Fibroblast of skin of scalp (primary cell): ENCODE measurements around the gene TPRN.

Experiments used
- DNase-seq: peaks from one replicate; pipeline ENCODE4 v3.0.0-alpha.2; 2013

TPRN gene

DNA sequence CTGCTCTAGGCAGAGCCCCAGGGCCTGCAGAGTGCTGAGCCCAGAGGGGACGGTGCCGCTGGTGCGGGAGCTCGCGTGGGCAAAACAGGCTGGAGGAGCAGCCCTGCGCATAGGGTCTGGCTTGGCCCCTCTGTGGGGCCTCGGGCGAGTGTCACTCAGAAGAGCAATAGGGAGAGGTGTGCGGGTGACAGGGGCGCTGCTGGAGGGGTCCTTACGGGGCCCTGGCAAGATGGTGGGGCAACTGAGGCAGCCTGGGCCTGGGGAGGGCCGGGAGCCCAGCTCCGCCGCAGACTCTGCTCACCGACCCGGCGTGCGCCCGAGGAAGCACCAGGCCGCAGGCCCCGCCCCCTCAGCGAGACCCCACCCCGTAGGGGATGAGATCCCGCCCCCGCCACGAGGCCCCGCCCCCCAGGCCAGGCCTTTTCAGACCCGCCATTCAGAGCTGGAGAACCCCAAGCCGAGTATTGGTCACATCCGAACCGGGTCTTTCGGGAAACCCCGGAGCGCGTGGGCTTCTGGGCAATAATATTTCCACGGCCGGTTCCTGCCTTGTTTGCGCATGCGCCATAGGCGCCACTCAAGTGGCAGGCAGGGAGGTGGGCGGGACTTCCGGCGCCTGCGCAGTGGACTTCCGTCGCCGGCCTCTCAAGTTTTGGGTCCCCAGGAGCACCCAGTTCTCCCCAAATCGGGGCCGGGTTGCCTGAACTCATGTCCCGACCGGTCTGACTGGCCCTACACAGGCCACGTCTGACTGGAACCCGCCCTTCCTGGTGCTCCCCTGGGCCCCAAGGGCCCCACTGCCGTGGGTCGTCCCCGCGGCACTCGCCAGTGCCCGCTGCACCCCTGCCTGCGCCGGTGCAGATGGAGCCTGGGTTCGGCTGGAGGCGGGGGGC, 22.8 kb upstream of the TPRN start:
- DNase-seq: peak; percentile 99

DNA sequence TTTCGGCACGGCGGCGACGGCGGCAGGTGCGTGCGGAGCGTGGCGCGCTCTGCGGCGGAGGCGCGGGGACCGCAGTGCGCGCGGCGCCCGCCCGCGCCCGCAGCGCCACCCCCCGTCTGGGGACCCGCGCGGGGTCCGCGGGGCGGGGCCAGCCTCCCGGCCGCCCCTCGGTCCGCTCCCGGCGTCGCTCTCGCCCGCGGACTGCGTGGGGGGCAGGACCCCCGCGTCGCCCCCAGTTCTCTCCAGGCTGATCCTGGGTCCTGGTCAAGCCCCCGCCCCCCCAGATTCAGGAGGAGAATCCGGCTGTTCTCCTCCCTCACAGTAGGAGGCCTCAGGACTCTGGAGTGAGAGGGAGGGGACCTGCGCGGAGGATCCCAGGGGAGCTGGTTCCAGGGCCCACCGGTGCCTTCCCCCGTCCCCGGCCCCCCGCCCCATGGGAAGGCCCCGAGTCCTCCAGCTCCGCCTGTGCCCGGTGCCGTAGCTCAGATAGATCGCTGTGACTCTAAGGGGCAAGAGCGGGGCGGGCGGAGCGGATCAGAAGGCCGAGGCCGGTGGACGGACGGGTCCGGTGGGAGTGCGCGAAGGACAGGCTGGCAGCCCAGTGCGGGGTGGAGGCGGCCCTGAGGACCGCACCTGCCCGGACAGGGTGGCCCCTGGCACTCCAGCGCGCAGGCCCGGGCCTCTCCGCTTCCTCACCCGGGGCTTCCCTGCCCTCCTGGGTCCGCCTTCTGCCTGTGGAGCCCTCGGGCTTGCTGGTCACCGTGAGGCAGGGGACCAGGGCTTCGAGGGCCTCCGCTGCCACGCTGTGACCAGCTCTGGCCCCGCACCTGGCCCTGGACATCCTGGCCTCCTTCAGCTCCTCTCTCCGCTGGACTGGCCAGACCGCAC, 21.9 kb upstream of the TPRN start, which contains the start of gene RNF208:
TSS of gene RNF208 (minus strand) at position 51 of the 888 bp plus-strand sequence. CDS start 1,028 bp downstream, outside the sequence.
- no peak for DNase-seq

DNA sequence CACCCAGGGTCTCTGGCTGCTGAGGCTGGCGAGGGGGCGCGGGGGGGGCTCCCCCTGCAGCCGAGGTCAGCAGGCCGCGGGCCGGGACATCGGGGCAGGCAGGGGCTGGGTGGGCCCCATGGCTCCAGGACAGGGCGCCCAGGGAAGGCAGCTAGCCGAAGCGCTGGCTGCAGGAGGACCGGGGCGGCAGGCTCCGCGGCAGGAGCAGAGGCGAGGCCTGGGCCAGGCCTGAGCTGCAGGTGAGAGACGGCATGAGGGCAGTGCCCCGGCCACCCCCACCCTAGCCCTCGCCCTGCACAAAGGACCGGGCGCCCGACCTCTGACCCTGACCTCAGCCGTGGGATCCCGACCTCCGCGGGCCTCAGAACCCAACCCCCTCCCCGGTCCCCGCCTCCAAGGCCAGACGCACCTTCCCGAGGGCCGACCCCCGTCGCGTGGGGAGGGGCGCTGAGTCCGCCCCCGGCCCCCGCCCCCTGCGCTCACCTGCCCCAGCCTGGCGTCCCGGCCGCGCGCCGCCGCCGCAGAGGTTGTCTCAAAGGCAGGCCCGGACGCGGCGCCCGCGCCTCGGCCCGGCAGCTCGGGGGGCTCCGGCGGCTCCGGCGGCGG, 21.1 kb upstream of the TPRN start:
- DNase-seq: no peak

DNA sequence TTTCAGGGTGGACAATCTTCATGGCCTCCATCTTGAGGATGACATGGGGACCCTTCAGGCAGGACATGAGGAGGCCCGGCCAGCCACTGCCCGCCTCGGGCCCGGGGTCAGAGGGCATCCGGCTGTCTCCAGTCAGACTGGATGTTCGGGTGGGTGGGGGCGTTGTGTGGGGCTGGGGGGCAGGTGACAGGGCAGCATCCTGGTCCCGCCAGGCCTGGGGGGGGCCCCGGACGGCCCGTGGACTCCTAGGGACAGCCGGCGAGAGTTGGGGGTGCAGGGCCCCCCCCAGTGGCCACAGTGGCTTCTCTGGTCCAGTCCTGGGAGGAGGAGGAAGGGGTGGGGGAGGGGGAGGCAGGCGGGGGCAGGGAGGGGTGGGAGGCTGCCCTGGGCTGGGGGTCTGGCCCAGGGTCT, 20.6 kb upstream of the TPRN start:
- no peak for DNase-seq

DNA sequence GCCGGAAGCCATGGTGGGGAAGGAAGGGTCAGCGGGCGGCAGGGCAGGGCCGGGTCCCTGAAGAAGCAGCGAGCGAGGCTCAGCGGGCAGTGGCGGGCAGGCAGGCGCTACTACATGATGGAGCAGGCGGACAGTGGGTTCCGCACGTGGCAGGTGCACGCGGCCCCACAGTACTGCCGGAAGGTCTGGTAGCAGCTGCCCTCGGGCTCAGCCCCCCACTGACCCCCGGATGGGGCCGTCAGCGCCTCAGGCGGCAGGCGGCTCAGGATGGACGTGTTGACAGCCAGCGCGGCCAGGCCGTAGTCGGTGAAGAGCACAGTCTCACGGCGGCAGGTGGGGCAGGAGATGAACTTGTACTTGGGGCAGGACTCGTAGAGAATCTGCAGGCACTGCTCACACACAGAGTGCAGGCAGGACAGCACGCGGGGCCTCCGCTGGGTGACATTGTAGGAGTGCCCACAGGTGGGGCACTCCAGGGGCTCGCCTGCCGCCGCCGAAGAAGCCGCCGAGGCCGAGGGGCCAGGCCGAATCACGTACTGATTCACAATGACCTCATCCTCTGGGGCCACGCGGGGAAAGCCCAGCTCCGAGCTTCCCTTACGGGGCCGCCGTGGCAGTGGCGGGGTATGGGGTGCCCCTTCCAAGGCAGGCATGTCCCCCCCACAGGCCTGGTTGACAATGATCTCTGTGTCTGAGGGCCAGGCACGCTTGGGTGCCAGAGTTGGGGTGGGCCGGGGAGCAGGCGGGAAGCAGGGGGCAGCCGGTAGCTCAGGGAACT, 20.0 kb upstream of the TPRN start:
- no peak for DNase-seq

DNA sequence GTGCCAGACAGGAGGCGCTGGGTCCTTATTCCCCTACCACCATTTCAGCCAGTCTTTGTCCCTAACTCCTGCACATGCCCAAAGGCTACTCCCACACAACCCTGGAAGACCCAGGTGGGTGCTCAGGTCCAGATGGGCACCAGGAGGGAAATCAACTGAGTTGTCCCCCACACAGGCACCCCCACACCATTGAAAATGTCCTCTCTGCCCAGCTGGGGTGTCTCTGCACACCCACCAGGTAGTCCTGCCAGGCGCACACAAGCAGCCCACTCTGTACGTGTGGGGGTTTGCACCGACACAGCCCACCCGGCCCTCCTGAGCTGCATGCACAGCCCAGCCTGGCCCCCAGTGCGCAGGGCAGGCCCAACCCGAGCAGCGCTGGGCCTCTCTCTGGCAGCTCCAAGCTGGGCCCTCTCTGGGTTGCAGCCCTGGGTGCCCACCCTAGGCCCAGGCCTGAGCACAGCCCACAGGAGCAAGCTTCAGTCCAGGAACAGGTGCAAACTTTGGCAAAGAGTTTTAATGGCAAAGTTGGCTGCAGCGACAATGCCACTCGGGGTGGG, 19.3 kb upstream of the TPRN start:
- DNase-seq: no peak

DNA sequence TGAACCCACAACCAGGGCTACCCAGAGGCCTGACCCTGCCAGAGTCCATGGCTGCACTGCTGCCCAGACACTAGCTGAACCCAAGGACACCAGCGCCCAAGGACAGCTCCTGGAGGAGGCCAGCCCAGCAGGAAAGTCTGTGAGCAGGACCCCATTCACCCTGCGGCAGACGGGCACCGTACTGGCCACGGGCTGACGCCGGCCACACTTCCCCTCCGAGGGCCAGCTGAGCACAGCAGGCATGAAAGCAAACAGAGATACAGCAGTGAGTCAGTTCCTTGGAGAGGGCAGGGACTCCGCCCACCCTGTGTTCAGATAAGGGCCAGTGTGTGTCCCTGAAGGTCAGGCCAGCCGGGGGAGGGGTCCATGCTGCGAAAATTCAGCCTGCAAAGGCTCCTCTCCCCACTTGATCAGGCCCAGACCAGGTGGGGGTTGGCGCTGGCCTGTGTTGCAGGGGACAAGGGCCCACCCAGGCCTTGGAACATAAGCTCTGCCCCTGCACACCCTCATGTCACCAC, 18.3 kb upstream of the TPRN start:
- no peak for DNase-seq

DNA sequence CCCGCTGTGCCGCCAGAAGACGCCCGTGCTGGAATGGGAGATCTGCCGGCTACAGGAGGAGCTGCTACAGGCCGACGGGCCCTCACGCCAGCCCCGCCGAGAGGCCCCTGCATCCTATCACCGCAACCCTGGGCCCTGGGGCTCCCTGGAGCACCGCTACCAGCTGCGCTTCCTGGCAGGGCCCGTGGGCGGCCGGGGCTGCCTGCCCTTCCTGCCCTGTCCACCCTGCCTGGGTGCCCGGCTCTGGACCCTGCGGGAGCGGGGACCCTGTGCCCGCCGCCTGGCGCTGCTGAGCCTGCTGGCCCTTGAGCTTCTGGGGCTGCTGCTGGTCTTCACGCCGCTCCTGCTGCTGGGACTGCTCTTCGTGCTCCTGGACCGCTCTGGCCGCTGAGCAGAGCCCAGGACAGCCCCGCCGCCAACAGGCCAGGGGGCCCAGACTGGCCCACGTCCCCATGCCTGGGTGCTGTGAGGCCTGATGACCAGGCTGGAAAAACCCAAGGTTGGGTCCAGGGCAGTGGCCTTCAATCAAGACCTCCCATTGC, 17.7 kb upstream of the TPRN start:
- DNase-seq: no peak

DNA sequence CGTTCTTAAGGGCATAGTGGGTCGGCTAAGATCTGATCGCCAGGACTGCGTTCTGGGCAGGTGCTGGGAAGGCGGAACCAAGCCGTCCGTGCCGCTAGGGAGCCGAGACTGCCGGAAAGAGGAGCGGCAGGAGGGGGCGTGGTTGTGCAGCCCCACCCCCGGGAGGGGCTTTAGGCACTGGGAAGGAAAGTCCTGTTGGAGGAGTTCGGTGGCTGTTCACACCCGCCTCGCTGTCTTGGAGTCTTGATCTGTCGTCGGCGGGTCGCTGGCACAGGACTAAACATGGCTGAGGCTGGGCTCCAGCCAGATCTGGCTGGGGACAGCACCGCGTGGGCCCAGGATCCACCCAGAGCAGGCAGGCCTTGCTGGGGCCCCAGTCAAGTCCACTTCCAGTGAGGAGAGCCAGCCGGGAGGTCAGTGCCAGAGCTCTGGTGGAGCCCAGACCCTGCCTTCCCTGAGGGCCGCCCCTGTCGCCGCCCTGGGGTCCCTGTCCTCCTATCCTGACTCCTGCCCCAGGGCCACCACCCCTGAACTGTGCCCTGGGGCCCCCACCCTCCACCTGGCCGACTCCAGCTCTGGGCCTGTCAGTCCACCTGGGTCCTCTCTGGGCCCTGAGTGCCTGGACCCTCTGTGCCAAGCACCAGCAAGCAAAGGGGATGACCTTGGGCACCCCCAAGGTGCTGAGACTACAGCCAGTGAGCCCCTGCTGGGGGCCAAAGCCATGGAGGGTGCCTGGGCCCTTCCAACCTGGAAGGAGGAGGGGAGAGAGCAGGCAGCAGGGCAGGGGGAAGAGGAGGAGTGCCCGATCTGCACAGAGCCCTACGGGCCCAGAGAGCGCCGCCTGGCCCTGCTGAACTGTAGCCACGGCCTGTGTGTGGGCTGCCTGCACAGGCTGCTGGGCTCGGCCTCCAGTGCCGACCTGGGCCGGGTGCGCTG, 17.0 kb upstream of the TPRN start:
- no peak for DNase-seq

DNA sequence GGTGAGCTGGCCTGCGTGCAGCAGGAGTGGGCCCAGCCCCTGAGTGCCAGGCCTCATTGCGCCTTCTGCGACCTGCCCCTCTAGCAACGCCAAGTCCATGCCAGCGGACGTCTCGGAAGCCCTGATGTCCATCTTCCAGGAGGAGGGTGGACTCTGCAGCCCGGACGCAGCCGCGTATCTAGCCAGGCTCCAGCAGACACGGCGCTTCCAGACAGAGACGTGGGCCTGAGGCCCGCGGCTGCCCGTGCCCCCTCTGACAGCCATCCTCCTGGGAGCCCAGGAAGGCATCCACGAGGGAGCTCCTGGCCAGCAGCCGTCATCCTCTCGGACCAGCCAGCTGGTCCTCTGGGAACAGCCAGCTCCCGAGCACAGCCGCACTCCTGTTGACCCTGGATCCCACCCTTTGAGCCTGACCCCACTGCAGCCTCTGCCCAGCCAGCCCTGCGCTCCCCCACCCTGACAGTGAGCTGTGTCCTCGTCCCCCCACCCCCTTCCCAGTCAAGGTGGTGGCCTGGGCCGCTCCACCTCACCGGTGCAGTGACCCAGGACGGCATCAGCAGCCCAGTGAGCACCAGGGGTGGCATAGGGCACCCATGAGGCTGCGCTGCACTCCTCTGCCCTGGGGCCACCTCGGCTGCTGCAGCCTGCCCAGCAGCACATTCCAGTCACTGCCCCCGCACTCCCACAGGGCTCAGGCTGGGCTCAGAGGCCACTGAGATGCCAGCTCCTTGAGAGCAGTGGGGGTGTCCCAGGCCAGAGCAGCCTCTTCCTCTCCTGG, 15.8 kb upstream of the TPRN start:
- no peak for DNase-seq

DNA sequence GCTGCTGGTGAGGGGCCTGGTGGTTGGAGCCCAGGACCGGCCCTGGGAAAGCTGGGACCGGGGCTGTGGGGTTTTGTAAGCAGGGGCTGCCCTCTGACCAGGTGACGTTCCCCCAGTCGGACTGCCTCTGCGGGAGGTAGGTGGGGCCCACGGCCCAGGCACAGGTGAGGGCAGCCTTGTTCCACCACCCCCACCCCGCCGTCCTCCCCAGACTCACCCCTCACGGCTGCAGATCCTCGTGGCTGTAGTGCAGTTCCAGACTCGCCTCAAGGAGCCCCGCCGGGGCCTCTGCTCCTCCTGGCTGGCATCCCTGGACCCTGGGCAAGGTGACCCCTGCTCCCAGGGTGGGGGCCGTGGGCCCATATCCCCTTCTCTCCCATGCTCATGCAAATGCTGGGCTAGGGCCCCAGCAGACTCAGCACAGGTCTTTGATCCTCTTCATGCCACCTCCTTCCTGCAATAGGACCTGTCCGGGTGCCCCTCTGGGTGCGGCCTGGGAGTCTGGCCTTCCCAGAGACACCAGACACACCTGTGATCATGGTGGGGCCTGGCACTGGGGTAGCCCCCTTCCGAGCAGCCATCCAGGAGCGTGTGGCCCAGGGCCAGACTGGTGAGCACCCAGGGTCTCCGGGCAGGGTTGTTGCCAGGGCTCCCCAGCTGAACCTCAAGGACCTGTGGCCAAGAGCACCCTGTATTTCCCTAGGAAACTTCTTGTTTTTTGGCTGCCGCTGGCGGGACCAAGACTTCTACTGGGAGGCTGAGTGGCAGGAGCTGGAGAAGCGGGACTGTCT, 14.8 kb upstream of the TPRN start:
- DNase-seq: no peak

DNA sequence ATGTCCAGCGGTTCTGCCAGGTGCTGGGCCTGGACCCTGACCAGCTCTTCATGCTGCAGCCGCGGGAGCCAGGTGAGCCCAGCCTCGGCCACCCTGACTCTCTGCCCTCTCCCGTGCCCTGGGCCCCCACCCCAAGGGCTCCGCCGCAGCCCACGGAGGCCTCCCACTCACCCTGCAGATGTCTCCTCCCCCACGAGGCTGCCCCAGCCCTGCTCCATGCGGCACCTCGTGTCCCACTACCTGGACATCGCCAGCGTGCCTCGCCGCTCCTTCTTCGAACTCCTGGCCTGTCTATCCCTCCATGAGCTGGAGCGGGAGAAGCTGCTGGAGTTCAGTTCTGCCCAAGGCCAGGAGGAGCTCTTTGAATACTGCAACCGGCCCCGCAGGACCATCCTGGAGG, 14.1 kb upstream of the TPRN start:
- DNase-seq: no peak

DNA sequence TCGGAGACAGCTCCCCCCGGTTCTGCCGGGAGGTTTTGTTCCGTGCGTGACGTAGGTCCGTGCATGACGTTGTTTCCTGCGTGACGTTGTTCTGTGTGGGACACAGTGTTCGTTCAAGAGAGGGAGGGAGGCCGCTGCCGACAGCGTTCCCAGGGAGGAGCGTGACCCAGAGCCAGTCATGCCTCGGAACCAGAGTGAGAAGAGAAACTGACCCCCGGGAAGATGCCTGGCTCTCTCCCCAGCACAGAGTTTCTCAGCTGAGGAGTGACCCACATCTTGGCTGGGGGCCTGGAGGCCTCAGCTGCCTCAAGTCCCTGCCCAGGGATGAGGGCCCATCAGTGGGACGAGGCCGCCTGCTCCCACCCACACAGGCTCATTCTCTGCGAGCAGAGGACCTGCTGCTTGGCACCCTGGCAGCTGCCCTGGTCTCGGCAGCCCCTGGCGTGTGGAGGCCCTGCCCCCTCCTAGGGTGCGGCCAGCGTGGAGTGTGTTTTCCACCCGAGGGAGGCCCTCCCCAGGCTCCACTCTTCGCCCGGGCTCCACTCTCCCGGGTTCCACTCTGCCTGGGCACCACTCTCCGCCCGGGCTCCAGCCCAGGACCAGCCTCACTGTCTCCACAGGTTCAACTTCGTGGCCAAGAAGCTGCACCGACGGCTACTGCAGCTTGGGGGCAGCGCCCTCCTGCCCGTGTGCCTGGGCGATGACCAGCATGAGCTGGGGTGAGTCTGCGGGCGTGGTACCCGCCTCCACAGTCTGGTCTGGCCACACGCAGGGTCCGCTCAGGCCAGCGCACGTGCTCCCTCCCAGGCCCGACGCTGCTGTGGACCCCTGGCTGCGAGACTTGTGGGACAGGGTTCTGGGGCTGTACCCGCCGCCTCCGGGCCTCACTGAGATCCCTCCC, 12.9 kb upstream of the TPRN start:
- no peak for DNase-seq

DNA sequence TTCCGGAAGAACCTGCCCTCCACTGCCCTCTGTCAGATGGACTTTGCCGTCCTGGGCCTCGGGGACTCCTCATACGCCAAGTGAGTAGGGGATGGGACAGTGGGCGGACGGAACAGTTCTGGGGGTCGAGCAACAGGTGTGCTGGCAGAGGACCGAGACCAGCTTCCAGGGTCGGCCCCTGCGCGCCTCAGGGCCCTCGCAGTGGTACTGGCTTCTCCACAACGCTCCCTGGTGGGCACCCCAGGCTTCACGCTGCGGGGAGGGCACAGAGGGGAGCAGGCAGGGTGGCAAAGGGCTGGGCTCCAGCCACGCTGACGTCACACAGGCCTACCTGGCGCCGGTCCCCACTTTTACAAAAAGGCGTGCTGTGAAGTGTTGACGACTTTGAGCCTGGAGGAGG, 12.0 kb upstream of the TPRN start:
- no peak for DNase-seq

DNA sequence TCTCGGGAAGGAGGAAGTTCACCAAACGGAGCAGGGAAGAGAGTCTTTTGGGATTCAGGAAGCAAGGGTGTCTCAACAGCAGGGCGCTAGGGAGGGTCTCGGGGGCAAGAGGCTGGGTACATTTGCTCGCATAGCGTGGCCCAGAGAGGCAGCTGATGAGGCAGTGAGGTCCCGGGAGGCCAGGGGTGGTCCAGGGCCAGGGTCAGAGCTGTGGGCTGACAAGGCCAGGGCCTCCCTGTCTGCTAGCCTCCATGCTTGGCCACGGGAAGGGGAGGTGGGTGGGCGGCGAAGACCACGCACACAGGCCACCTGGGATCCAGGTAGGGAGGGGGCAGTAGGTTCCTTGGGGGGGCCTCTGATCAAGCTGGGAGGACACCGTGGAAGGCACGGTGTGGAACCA, 11.0 kb upstream of the TPRN start:
- DNase-seq: no peak

DNA sequence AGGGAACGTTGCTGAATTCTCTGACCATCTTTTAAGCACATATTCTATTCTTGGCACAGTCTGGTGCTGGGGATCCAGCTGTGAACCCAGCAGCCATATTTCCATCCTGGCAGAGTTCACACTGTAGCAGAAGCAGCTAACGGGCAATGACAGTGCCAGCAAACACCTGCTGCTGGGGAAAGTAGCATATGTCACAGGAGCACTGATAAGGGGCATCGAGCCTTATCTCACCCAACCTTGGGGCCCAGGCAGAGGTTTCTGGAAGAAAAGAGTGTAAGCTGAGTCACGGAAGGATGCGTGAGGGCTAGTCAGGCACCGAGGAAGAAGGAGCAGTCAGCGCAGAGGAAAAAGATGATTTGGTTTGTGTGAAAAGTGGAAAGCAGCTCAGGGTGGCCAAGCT, 6.1 kb upstream of the TPRN start:
- DNase-seq: no peak
